ENCODE data around the gene TCIRG1. TPM values are rescaled to one million over a fixed set of nuclear protein-coding genes. Genes with fewer than 3 reads are reported as not detected.
A peak's percentile ranks its signal among the peaks of the same experiment; 100 is the strongest.

Gene TCIRG1
- total and polyA plus RNA-seq, 2 of the 13 experiments (the other 11 are each of a cell fraction or from before 2014, with no cell fraction given), result 48.0 to 69.6 TPM

DNA sequence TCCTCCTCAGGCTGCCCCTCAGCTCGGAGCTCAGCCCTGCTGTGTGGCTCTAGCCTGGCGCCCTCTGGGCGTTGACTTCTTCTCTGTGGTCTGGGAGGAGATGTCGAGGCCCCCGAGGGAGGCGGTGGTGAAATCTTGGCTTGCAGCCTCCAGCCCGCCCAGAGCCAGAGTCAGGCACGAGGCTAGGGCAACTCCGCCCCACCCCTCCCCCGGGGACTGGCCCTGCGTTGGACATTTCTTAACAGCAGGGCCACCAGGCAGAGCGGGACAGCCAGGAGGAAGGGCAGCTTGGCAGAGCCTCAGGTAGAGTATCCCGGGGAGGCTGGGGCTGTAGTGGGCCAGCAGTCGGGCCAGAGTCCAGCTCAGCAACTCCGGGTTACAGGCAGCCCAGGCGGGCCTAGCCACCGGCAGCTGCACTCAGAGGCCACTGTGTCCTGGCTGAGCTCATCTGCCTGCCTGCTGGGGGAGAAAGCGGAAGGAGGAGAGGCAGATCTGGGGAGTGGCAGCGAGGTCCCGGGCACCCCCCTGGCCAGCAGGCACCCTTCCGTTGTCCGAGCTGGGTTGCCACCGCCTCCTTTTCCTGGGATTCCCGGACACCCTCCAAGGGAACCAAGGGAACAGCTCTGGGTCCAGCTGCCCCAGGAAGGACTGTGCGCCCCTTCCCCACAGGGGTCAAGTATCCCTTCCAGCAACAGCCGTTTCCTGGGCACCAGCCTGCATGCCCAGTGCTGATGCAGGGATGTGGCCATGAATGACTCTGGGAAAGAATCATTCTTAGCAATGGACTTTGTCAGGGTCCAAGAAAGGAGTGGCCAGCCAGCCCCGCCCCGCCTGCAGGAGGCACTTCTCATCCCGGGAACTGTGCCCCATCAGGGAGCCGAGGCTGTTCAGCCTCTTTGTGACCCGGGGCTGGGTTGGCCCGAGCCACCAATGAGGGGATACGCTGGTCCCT is 28.5 kb upstream of the TCIRG1 start, which contains the start of gene ALDH3B1 (continued):
- 0 out of 2 replicates have a peak, but pooled peaks have one; percentile 40 for TF ChIP-seq ZNF777 (CRISPR knock-in tag; IDR thresholded peaks at IDR 0.05)
- no peak for TF ChIP-seq ZNF12 (CRISPR knock-in tag; IDR thresholded peaks at IDR 0.05)
- TF ChIP-seq ZNF7 (CRISPR knock-in tag; IDR thresholded peaks at IDR 0.05), result no peak
- TF ChIP-seq ZBTB43 (CRISPR knock-in tag; conservative IDR thresholded peaks at IDR 0.05), result no peak
- no peak for TF ChIP-seq ZMAT3 (CRISPR knock-in tag; conservative IDR thresholded peaks at IDR 0.05)
- no peak for TF ChIP-seq ARHGAP35 (CRISPR knock-in tag; IDR thresholded peaks at IDR 0.05; ENCODE audit: borderline replicate concordance)
- TF ChIP-seq ZFP90 (CRISPR knock-in tag; IDR thresholded peaks at IDR 0.05; ENCODE audit: borderline replicate concordance), result no peak; the same call in 1 of the 2 replicates
- peak; percentile 81 for TF ChIP-seq ZNF280B (CRISPR knock-in tag; IDR thresholded peaks at IDR 0.05; ENCODE audit: borderline replicate concordance)
- peak; percentile 97 for TF ChIP-seq ZNF687 (CRISPR knock-in tag; IDR thresholded peaks at IDR 0.05)
- peak; percentile 73; the same call in 1 of the 2 replicates for TF ChIP-seq CCDC6 (CRISPR knock-in tag; IDR thresholded peaks at IDR 0.05)
- peak; percentile 86 for TF ChIP-seq ZFY (CRISPR knock-in tag; IDR thresholded peaks at IDR 0.05)
- TF ChIP-seq NFKB2 (CRISPR knock-in tag; IDR thresholded peaks at IDR 0.05; ENCODE audit: borderline replicate concordance), result peak; percentile 68; the same call in 1 of the 2 replicates
- no peak for TF ChIP-seq ZNF646 (CRISPR knock-in tag; IDR thresholded peaks at IDR 0.05)
- TF ChIP-seq SRSF4 (IDR thresholded peaks at IDR 0.05; ENCODE audit: low read depth, low read length, poor library complexity, severe bottlenecking), result no peak

All from HepG2 (cell line).